CD14-positive monocyte (primary cell): Measurements from ENCODE around the gene TYMP. TPM values are rescaled to one million over a fixed set of nuclear protein-coding genes. Genes with fewer than 3 reads are reported as not detected.

Experiments used
- DNase-seq, 3 donors: peaks; one replicate each; pipeline ENCODE4 v3.0.0-alpha.2; 2011 to 2022
- H2AFZ ChIP-seq: 2 replicates; pipeline ENCODE4 v1.6.0; 2012; ENCODE audit warnings: mild to moderate bottlenecking, low read depth, low read length, inconsistent platforms; ENCODE audit not compliant: insufficient read depth, poor library complexity, severe bottlenecking
- H3K27ac ChIP-seq, 2 donors: 1 replicate in 1 of 2; 2 replicates in 1 of 2; pipeline ENCODE4 v1.5.1; 2012 to 2013; ENCODE audit warnings: low read length in 2 of 2, control low read depth in 1 of 2, inconsistent platforms in 1 of 2, low read depth in 1 of 2, mild to moderate bottlenecking in 1 of 2
- H3K27me3 ChIP-seq, 2 donors: one replicate each; pipeline versions ENCODE4 v1.6.0 to v1.6.1; 2011 to 2013; ENCODE audit warnings: low read length in 2 of 2; ENCODE audit not compliant: control insufficient read depth in 2 of 2, insufficient read depth in 2 of 2
- H3K36me3 ChIP-seq, 2 donors: replicated peaks in 1 of 2; 1 replicate in 1 of 2; 2 replicates in 1 of 2; pipeline versions ENCODE4 v1.5.1 to v1.6.1; 2012 to 2013; ENCODE audit warnings: low read length in 2 of 2, control low read depth in 1 of 2, inconsistent platforms in 1 of 2, mild to moderate bottlenecking in 1 of 2; ENCODE audit not compliant: insufficient read depth in 2 of 2, control insufficient read depth in 1 of 2
- H3K4me1 ChIP-seq, 2 donors: 1 replicate in 1 of 2; 2 replicates in 1 of 2; pipeline versions ENCODE4 v1.5.1 to v1.6.1; 2012 to 2013; ENCODE audit warnings: low read length in 2 of 2, control low read depth in 1 of 2, inconsistent platforms in 1 of 2, mild to moderate bottlenecking in 1 of 2, moderate library complexity in 1 of 2; ENCODE audit not compliant: insufficient read depth in 2 of 2, control insufficient read depth in 1 of 2
- H3K4me2 ChIP-seq: replicated peaks from 2 replicates; pipeline ENCODE3; 2012; ENCODE audit warnings: low read length, moderate library complexity, mild to moderate bottlenecking; ENCODE audit not compliant: poor library complexity, severe bottlenecking; ENCODE audit errors: extremely low read depth
- H3K4me3 ChIP-seq, 3 experiments: fragments of 200-600 bp in 1 of 3; sonication (generic) in 1 of 3; replicated peaks in 1 of 3; 1 replicate in 2 of 3; 2 replicates in 1 of 3; pipeline ENCODE4 v1.5.1; 2011 to 2013; ENCODE audit warnings: low read length in 3 of 3, mild to moderate bottlenecking in 3 of 3, control low read depth in 2 of 3, low read depth in 2 of 3, inconsistent platforms in 1 of 3, moderate library complexity in 1 of 3
- H3K79me2 ChIP-seq: 2 replicates; pipeline ENCODE4 v1.6.0; 2012; ENCODE audit warnings: mild to moderate bottlenecking, control low read depth, inconsistent platforms, low read length, moderate library complexity; ENCODE audit not compliant: insufficient read depth
- H3K9ac ChIP-seq: 2 replicates; pipeline ENCODE4 v1.6.0; 2017; ENCODE audit warnings: low read length, mild to moderate bottlenecking; ENCODE audit not compliant: insufficient read depth, poor library complexity, severe bottlenecking
- H3K9me3 ChIP-seq, 2 donors: replicated peaks in 1 of 2; 1 replicate in 1 of 2; 2 replicates in 1 of 2; pipeline versions ENCODE4 v1.5.1 to v1.6.1; 2012 to 2013; ENCODE audit warnings: low read length in 2 of 2, control low read depth in 1 of 2; ENCODE audit not compliant: control insufficient read depth in 1 of 2, insufficient read depth in 1 of 2
- H4K20me1 ChIP-seq: 2 replicates; pipeline ENCODE4 v1.6.0; 2012; ENCODE audit warnings: mild to moderate bottlenecking, low read length, control low read depth, moderate library complexity; ENCODE audit not compliant: insufficient read depth
- H3K27ac Mint-ChIP-seq, 7 donors: one replicate each; pipeline ENCODE4 v1.8.0; 2020; ENCODE audit warnings: mild to moderate bottlenecking in 7 of 7, mixed read lengths in 7 of 7, moderate library complexity in 6 of 7, inconsistent platforms in 2 of 7
- H3K27me3 Mint-ChIP-seq, 3 donors: one replicate each; pipeline ENCODE4 v1.8.0; 2021 to 2022; ENCODE audit warnings: low read depth in 3 of 3, mild to moderate bottlenecking in 3 of 3, mixed read lengths in 3 of 3, moderate library complexity in 3 of 3, inconsistent platforms in 1 of 3
- H3K36me3 Mint-ChIP-seq, 2 donors: one replicate each; pipeline ENCODE4 v1.8.0; 2020; ENCODE audit warnings: mixed read lengths in 2 of 2, inconsistent platforms in 1 of 2, mild to moderate bottlenecking in 1 of 2
- H3K4me1 Mint-ChIP-seq: one replicate; pipeline ENCODE4 v1.8.0; 2020; ENCODE audit warnings: mild to moderate bottlenecking, mixed read lengths
- H3K4me3 Mint-ChIP-seq, 2 donors: one replicate each; pipeline ENCODE4 v1.8.0; 2020; ENCODE audit warnings: mild to moderate bottlenecking in 2 of 2, mixed read lengths in 2 of 2, moderate library complexity in 1 of 2
- H3K9me3 Mint-ChIP-seq, 7 donors: one replicate each; pipeline ENCODE4 v1.8.0; 2020 to 2022; ENCODE audit warnings: mixed read lengths in 7 of 7, mild to moderate bottlenecking in 6 of 7, moderate library complexity in 6 of 7, inconsistent platforms in 2 of 7
- WGBS: methylation state at CpG from one replicate; pipeline ENCODE4 v1.1.5; 2013; ENCODE audit warnings: missing lambda C conversion rate; ENCODE audit not compliant: insufficient coverage; 5-methylcytosine and 5-hydroxymethylcytosine counted together
- intact Hi-C, 2 donors: fragments of 100-400 bp; cut with micrococcal nuclease; formaldehyde crosslinking; loops; one replicate each; pipeline versions ENCODE4 v1.15.0 to v1.15.1; 2023
- polyA plus RNA-seq, 3 donors: library from polyadenylated mRNA; depleted of rRNA in 1 of 3; unstranded in 2 of 3; stranded (reverse) in 1 of 3; fragments of 300-500 nt in 2 of 3; fragments of >200 nt in 1 of 3; fragmentation: Illumina TruSeq in 2 of 3; gene quantifications; 1 replicate in 2 of 3; 2 replicates in 1 of 3; pipeline ENCODE4 v1.2.3, GENCODE V29; 2012 to 2021
- TF ChIP-seq, protein P1 (sequence below): fragments of 200-600 bp; IDR thresholded peaks from one replicate; pipeline ENCODE4 v1.8.0; 2022; ENCODE audit warnings: antibody characterized with exemption, mild to moderate bottlenecking

TYMP gene
- polyA plus RNA-seq, 3 donors: 787 to 994 (median 955) TPM

DNA sequence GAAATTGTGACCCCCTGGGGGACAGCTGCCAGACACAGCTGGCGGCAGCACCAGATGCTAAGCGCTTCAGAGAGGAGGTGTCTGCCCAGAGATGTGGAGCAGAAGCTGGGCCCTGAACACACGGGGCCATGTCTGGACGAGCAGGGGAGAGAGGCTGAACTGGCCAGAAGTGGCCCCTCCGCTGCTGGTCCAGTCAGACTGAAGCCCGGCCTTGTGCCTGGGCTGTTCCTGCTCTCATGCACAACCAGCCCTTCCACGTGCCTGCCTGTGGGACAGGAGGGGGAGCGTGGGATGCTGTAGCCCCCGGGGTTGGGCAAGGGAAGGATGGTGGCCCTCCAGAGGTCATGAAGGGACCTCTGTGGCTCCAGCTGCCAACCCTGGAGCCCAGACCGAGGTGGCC, 46.7 kb downstream of the TYMP start:
- peaks cover 0 to 2% of the 10 kb centered on the region in 2 donors for H3K36me3 Mint-ChIP-seq
- H3K4me1 ChIP-seq: peaks cover 5 to 14% of the 10 kb centered on the region in 2 donors
- TF ChIP-seq, protein P1, sequence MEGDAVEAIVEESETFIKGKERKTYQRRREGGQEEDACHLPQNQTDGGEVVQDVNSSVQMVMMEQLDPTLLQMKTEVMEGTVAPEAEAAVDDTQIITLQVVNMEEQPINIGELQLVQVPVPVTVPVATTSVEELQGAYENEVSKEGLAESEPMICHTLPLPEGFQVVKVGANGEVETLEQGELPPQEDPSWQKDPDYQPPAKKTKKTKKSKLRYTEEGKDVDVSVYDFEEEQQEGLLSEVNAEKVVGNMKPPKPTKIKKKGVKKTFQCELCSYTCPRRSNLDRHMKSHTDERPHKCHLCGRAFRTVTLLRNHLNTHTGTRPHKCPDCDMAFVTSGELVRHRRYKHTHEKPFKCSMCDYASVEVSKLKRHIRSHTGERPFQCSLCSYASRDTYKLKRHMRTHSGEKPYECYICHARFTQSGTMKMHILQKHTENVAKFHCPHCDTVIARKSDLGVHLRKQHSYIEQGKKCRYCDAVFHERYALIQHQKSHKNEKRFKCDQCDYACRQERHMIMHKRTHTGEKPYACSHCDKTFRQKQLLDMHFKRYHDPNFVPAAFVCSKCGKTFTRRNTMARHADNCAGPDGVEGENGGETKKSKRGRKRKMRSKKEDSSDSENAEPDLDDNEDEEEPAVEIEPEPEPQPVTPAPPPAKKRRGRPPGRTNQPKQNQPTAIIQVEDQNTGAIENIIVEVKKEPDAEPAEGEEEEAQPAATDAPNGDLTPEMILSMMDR: no peak
- H3K27me3 Mint-ChIP-seq: peaks cover 35 to 69% (median 38%) of the 10 kb centered on the region in 3 donors
- peaks cover 9 to 44% of the 10 kb centered on the region in 2 donors for H3K27me3 ChIP-seq
- 97% methylated on average over 9 of the region's 10 CpGs for WGBS
- no peak for DNase-seq
- H3K9me3 ChIP-seq: no peaks in the 10 kb centered on the region
- no peak overlapping the region for H3K27ac ChIP-seq
- H3K4me3 ChIP-seq: no peak overlapping the region
- no peak overlapping the region for H3K9ac ChIP-seq
- no peaks in the 10 kb centered on the region for H3K36me3 ChIP-seq
- H4K20me1 ChIP-seq: no peaks in the 10 kb centered on the region
- H3K79me2 ChIP-seq: no peaks in the 10 kb centered on the region
- H2AFZ ChIP-seq: no peak overlapping the region
- H3K4me1 Mint-ChIP-seq: peaks cover 2% of the 10 kb centered on the region
- no peak overlapping the region for H3K27ac Mint-ChIP-seq
- peaks cover 0 to 12% (median 6%) of the 10 kb centered on the region in 7 donors for H3K9me3 Mint-ChIP-seq
- peak overlapping the region in 1 of 2 donors; percentile 42 for H3K4me3 Mint-ChIP-seq
- H3K4me2 ChIP-seq: no peak overlapping the region
- intact Hi-C loops: no loop called here

DNA sequence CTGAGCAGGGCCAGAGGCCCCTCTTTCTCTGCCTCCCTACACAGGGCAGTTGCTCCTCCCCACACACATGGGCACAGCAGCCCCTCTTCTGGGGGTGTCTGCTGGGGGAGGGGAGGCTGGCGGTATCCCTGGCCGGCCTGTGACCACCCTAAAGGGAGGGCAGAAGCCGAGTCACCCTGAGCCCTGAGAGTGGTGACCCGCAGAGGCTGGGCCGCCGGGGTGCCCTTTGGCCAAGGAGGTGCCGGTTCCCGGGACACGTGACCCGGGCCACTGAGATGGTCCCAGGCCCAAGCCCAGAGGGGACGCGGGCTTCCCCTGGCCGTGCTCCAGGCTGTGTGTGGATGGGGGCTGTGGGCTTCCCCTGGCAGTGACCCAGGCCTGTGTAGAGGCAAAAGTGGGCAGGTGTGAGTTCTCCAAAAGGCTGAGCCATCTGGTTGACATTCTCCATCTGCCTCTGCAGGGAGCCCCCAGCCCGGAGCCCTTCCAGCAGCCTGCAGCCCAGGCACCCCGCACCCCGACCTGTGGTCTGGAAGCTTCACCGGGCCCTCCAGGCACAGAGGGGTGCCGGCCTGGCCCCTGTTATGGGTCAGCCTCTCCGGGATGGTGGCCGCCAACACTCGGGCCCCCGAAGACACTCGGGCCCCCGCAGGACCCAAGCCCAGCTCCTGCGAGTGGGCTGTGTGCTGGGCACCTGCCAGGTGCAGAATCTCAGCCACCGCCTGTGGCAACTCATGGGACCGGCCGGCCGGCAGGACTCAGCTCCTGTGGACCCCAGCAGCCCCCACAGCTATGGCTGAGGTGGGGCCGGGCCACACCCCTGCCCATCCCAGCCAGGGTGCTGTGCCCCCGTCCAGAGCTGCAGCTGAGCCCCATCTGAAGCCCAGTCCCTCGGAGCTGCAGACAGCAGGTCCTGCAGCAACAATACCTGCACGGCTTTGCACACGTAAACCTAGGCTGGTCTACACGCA, 47.4 kb downstream of the TYMP start:
- no peaks in the 10 kb centered on the region for H4K20me1 ChIP-seq
- no peaks in the 10 kb centered on the region for H3K9me3 ChIP-seq
- TF ChIP-seq, protein P1: no peak
- no peaks in the 10 kb centered on the region for H3K79me2 ChIP-seq
- peaks cover 0 to 2% of the 10 kb centered on the region in 2 donors for H3K36me3 Mint-ChIP-seq
- H3K4me1 ChIP-seq: peaks cover 5 to 14% of the 10 kb centered on the region in 2 donors
- 81% methylated on average over 33 of the region's 35 CpGs for WGBS
- no peak for DNase-seq
- no peaks in the 10 kb centered on the region for H3K36me3 ChIP-seq
- intact Hi-C loops: no loop called here
- peaks cover 9 to 48% of the 10 kb centered on the region in 2 donors for H3K27me3 ChIP-seq
- peak overlapping the region; percentile 8 for H3K9ac ChIP-seq
- H3K27ac ChIP-seq: no peak overlapping the region
- H3K9me3 Mint-ChIP-seq: peaks cover 0 to 12% (median 6%) of the 10 kb centered on the region in 7 donors
- H3K4me3 Mint-ChIP-seq: peak overlapping the region; percentile 61 to 75
- H3K4me2 ChIP-seq: peak overlapping the region; percentile 76
- peak overlapping the region in 1 of 3 experiments; percentile 71 for H3K4me3 ChIP-seq
- no peak overlapping the region for H3K27ac Mint-ChIP-seq
- H3K4me1 Mint-ChIP-seq: peaks cover 2% of the 10 kb centered on the region
- H3K27me3 Mint-ChIP-seq: peaks cover 39 to 71% (median 42%) of the 10 kb centered on the region in 3 donors
- H2AFZ ChIP-seq: peak overlapping the region; percentile 79
